GM13976 (cell line): ENCODE measurements around the gene TTC31.

Experiments
- DNase-seq: peaks from one replicate; pipeline ENCODE4 v3.0.0; 2012; ENCODE audit warnings: low spot score
- CTCF ChIP-seq: IDR thresholded peaks from 2 replicates; pipeline ENCODE4 v1.5.1; 2012; ENCODE audit warnings: borderline replicate concordance, mild to moderate bottlenecking; ENCODE audit not compliant: insufficient read depth; ENCODE audit errors: extremely low read depth, missing control alignments, control extremely low read depth
- in situ Hi-C: fragments of 300-500 bp; cut with MboI; formaldehyde crosslinking; loops from one replicate; pipeline ENCODE4 v1.12.0; 2022; ENCODE audit warnings: low sequenced_read_pairs, mixed read lengths, inconsistent platforms; ENCODE audit not compliant: unreplicated experiment

TTC31 gene

GRCh38 chr2:74448771-74449170 is 34.1 kb upstream of the TTC31 start:
- no peak for TF ChIP-seq CTCF
- DNase-seq, result no peak
- in situ Hi-C loops, result no loop called here

- no peak for TF ChIP-seq CTCF
- in situ Hi-C loops, result no loop called here
- DNase-seq, result no peak
These were observed 32.2 kb upstream of the TTC31 start for GRCh38 chr2:74450570-74451190.

- in situ Hi-C loops, result no loop called here
- TF ChIP-seq CTCF, result no peak
- peak; percentile 88 for DNase-seq
These were observed 28.0 kb upstream of the TTC31 start, which contains the start of gene INO80B for GRCh38 chr2:74454654-74455511. INO80B (plus strand) TSS chr2:74455087; CDS start chr2:74455117, 30 bp downstream.

GRCh38 chr2:74457129-74457548 is 25.7 kb upstream of the TTC31 start:
- TF ChIP-seq CTCF, result no peak
- DNase-seq, result no peak

GRCh38 chr2:74457549-74458131 is 25.2 kb upstream of the TTC31 start:
- TF ChIP-seq CTCF, result no peak
- DNase-seq, result peak; percentile 81
- in situ Hi-C loops, result no loop called here

More at GRCh38 chr2:74457129-74457548, 25.7 kb upstream of the TTC31 start:
- in situ Hi-C loops, result no loop called here

DNA sequence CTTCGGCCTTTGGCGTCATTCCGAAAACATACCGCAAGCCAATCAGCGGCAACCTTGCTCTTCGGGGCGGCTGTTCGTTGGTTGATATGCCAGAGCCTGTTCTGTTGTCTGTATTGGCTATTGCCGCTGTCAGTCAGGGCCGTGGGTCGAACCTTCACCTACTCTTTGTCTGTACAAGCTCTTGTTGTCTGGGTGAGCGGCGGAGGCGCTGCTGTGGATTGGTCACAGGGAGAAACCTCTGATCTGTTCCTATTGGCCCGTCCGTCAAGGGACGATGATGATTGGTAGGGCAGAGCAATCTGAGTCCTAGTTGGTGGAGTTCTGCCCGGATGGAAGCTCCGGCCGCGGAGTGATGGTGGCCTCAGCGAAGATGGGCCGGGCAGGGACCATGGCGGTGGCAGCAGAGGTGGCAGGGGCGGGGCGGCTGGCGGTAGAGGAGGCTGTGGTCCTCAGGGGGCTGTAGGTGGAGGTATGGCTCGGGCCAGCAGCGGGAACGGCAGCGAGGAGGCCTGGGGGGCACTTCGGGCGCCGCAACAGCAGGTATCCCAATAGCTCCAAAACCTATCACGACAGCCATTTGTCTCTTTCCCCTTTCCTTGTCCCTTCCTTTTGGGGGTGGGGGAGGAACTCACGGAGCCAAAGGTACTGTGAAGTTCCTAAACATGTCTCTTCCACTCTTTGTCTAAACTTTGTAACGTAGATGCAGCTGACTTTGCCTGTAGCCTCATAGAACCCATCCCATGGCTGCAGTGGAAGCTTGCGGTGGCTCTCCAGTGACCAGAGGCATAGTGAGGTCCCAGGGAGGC is 24.5 kb upstream of the TTC31 start, which contains the start of gene WBP1:
Gene WBP1, plus strand, starts transcription at position 307 of the 806 bp plus-strand sequence. Its CDS starts 165 bp downstream, at position 472.
- no peak for TF ChIP-seq CTCF
- peak; percentile 95 for DNase-seq
- in situ Hi-C loops, result no loop called here
